RWPE2 (cell line): ENCODE measurements around the gene RAB27A.

Experiments
- ATAC-seq: fragments of 200-7000 bp; cut with Tn5 transposase; 3 replicates; pipeline ENCODE4 v1.9.1; 2021; ENCODE audit warnings: low read depth
- DNase-seq: peaks from one replicate; pipeline ENCODE4 v3.0.0-alpha.2; 2020; ENCODE audit warnings: low spot score
- H3K27ac ChIP-seq: fragments of 450-650 bp; 2 replicates; pipeline ENCODE4 v1.5.1; 2017; ENCODE audit warnings: mild to moderate bottlenecking; ENCODE audit not compliant: poor library complexity, severe bottlenecking
- H3K27me3 ChIP-seq: fragments of 250-450 bp; sonication (Bioruptor Pico); 2 replicates; pipeline ENCODE4 v1.5.1; 2021; ENCODE audit warnings: mild to moderate bottlenecking, moderate library complexity; ENCODE audit not compliant: insufficient read depth, poor library complexity, severe bottlenecking
- H3K36me3 ChIP-seq: fragments of 250-450 bp; sonication (Bioruptor Pico); 2 replicates; pipeline ENCODE4 v1.5.1; 2020; ENCODE audit warnings: low read depth, mild to moderate bottlenecking, moderate library complexity
- H3K4me1 ChIP-seq: fragments of 250-450 bp; sonication (Bioruptor Pico); 2 replicates; pipeline ENCODE4 v1.5.1; 2021; ENCODE audit warnings: mild to moderate bottlenecking, moderate library complexity; ENCODE audit not compliant: insufficient read depth, poor library complexity, severe bottlenecking
- H3K4me3 ChIP-seq: fragments of 250-450 bp; sonication (Bioruptor Pico); 2 replicates; pipeline ENCODE4 v1.5.1; 2021; ENCODE audit warnings: mild to moderate bottlenecking, moderate library complexity; ENCODE audit not compliant: severe bottlenecking
- H3K9me3 ChIP-seq: fragments of 250-450 bp; sonication (Bioruptor Pico); 2 replicates; pipeline ENCODE4 v1.5.1; 2021; ENCODE audit warnings: mild to moderate bottlenecking, moderate library complexity; ENCODE audit not compliant: severe bottlenecking
- TF ChIP-seq, protein P1 (sequence below): fragments of 450-650 bp; IDR thresholded peaks from one replicate; pipeline ENCODE4 v1.5.1; 2017; ENCODE audit warnings: mild to moderate bottlenecking, moderate library complexity; ENCODE audit not compliant: poor library complexity, severe bottlenecking

Gene RAB27A

GRCh38 chr15:55267401-55268175 lies 22.0 kb downstream of the RAB27A start:
- Histone ChIP-seq H3K4me3 (no peak overlapping the region), H3K9me3 (no peaks in the 10 kb centered on the region), H3K4me1 (no peaks in the 10 kb centered on the region), H3K36me3 (no peaks in the 10 kb centered on the region), H3K27ac (no peak overlapping the region), H3K27me3 (no peaks in the 10 kb centered on the region)
- ATAC-seq, result no peak
- TF ChIP-seq, protein P1, sequence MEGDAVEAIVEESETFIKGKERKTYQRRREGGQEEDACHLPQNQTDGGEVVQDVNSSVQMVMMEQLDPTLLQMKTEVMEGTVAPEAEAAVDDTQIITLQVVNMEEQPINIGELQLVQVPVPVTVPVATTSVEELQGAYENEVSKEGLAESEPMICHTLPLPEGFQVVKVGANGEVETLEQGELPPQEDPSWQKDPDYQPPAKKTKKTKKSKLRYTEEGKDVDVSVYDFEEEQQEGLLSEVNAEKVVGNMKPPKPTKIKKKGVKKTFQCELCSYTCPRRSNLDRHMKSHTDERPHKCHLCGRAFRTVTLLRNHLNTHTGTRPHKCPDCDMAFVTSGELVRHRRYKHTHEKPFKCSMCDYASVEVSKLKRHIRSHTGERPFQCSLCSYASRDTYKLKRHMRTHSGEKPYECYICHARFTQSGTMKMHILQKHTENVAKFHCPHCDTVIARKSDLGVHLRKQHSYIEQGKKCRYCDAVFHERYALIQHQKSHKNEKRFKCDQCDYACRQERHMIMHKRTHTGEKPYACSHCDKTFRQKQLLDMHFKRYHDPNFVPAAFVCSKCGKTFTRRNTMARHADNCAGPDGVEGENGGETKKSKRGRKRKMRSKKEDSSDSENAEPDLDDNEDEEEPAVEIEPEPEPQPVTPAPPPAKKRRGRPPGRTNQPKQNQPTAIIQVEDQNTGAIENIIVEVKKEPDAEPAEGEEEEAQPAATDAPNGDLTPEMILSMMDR, result no peak
- no peak for DNase-seq

- Histone ChIP-seq H3K9me3 (no peaks in the 10 kb centered on the region), H3K36me3 (no peaks in the 10 kb centered on the region), H3K27me3 (no peaks in the 10 kb centered on the region), H3K4me3 (no peak overlapping the region), H3K4me1 (no peaks in the 10 kb centered on the region), H3K27ac (no peak overlapping the region)
- ATAC-seq (no peak), DNase-seq (no peak)
- TF ChIP-seq, protein P1, result no peak
Measured at GRCh38 chr15:55266547-55266946, 23.1 kb downstream of the RAB27A start.

GRCh38 chr15:55260562-55261131 lies 29.0 kb downstream of the RAB27A start:
- Histone ChIP-seq H3K27ac (no peak overlapping the region), H3K4me3 (no peak overlapping the region), H3K4me1 (no peaks in the 10 kb centered on the region), H3K36me3 (no peaks in the 10 kb centered on the region), H3K27me3 (no peaks in the 10 kb centered on the region), H3K9me3 (no peaks in the 10 kb centered on the region)
- no peak for ATAC-seq
- TF ChIP-seq, protein P1, result no peak
- DNase-seq, result no peak

- H3K36me3 ChIP-seq, result 0 out of 2 replicates have a peak, but pooled peaks cover 4% of the 10 kb centered on the region
- no peak overlapping the region for H3K4me3 ChIP-seq
- DNase-seq (no peak), ATAC-seq (no peak)
- H3K27ac ChIP-seq, result no peak overlapping the region
- peaks cover 11% of the 10 kb centered on the region for H3K4me1 ChIP-seq
- no peaks in the 10 kb centered on the region for H3K27me3 ChIP-seq
- TF ChIP-seq, protein P1, result no peak
- H3K9me3 ChIP-seq, result no peaks in the 10 kb centered on the region
Measured at GRCh38 chr15:55257938-55258337, 31.7 kb downstream of the RAB27A start.
